IPS-NIHi7 (cell line): ENCODE measurements around the gene PPFIA3.
A peak's percentile ranks its signal among the peaks of the same experiment; 100 is the strongest.
"Not testable (repeated sequence)": the region's sequence is repeated elsewhere in the genome, so short reads cannot be mapped to it uniquely, and the experiment has no call there.

ENCODE experiments used
- DNase-seq: peaks from one replicate; pipeline ENCODE4 v3.0.0; 2012; ENCODE audit warnings: mixed read lengths; ENCODE audit errors: extremely low spot score

Gene PPFIA3

GRCh38 chr19:49123285-49123684 lies 3.9 kb downstream of the PPFIA3 start:
- not testable (repeated sequence) for DNase-seq

GRCh38 chr19:49125025-49125731 lies 5.8 kb downstream of the PPFIA3 start:
- peak; percentile 60 for DNase-seq

GRCh38 chr19:49126575-49126974 lies 7.2 kb downstream of the PPFIA3 start:
- DNase-seq, result no peak

GRCh38 chr19:49127225-49127624 lies 7.9 kb downstream of the PPFIA3 start:
- DNase-seq, result not testable (repeated sequence)

- DNase-seq, result peak; percentile 94
Measured at GRCh38 chr19:49127674-49128544, 8.6 kb downstream of the PPFIA3 start.

- DNase-seq, result no peak
Measured at GRCh38 chr19:49128545-49129237, 9.3 kb downstream of the PPFIA3 start.

- peak; percentile 60 for DNase-seq
Measured at GRCh38 chr19:49129238-49129583, 9.9 kb downstream of the PPFIA3 start.

GRCh38 chr19:49130325-49130724 lies 11.0 kb downstream of the PPFIA3 start:
- DNase-seq, result no peak

- peak; percentile 43 for DNase-seq
Measured at GRCh38 chr19:49132974-49133609, 13.7 kb downstream of the PPFIA3 start.

- peak; percentile 70 for DNase-seq
Measured at GRCh38 chr19:49133621-49134454, 14.5 kb downstream of the PPFIA3 start.

- no peak for DNase-seq
Measured at GRCh38 chr19:49135686-49136085, 16.3 kb downstream of the PPFIA3 start.

GRCh38 chr19:49136771-49137171 lies 17.4 kb downstream of the PPFIA3 start:
- no peak for DNase-seq

GRCh38 chr19:49140951-49141350 lies 21.6 kb downstream of the PPFIA3 start:
- no peak for DNase-seq

GRCh38 chr19:49141352-49141751 lies 22.0 kb downstream of the PPFIA3 start:
- no peak for DNase-seq

GRCh38 chr19:49142866-49143335 lies 23.6 kb downstream of the PPFIA3 start:
- peak; percentile 97 for DNase-seq

- peak; percentile 76 for DNase-seq
Measured at GRCh38 chr19:49145573-49146407, 26.4 kb downstream of the PPFIA3 start.

GRCh38 chr19:49146408-49146770 lies 27.0 kb downstream of the PPFIA3 start:
- peak; percentile 43 for DNase-seq

- DNase-seq, result peak; percentile 6
Measured at GRCh38 chr19:49148044-49148682, 28.8 kb downstream of the PPFIA3 start.
